IPS-20b (cell line): ENCODE measurements around the gene SCFD1.
"Not testable (repeated sequence)": the region's sequence is repeated elsewhere in the genome, so short reads cannot be mapped to it uniquely, and the experiment has no call there.

ENCODE experiments used
- H3K27ac ChIP-seq: one replicate; pipeline ENCODE4 v1.5.1; 2013; ENCODE audit warnings: low read length
- H3K27me3 ChIP-seq: 2 replicates; pipeline ENCODE4 v1.6.1; 2013; ENCODE audit warnings: mild to moderate bottlenecking, low read length, inconsistent platforms; ENCODE audit not compliant: insufficient read depth
- H3K36me3 ChIP-seq: 2 replicates; pipeline ENCODE4 v1.6.1; 2013; ENCODE audit warnings: low read depth, mild to moderate bottlenecking, inconsistent platforms, low read length, moderate library complexity; ENCODE audit not compliant: insufficient read depth
- H3K4me1 ChIP-seq: 2 replicates; pipeline ENCODE4 v1.6.1; 2013; ENCODE audit warnings: mild to moderate bottlenecking, control low read depth, inconsistent platforms, low read length, moderate library complexity; ENCODE audit not compliant: insufficient read depth
- H3K4me3 ChIP-seq: 2 replicates; pipeline ENCODE4 v1.5.1; 2013; ENCODE audit warnings: mild to moderate bottlenecking, low read length, inconsistent platforms
- H3K9ac ChIP-seq: 2 replicates; pipeline ENCODE4 v1.6.1; 2013; ENCODE audit warnings: low read depth, mild to moderate bottlenecking, inconsistent platforms, low read length, moderate library complexity
- H3K9me3 ChIP-seq: 2 replicates; pipeline ENCODE4 v1.6.1; 2013; ENCODE audit warnings: mild to moderate bottlenecking, low read depth, low read length, inconsistent platforms; ENCODE audit not compliant: insufficient read depth

Gene SCFD1

DNA sequence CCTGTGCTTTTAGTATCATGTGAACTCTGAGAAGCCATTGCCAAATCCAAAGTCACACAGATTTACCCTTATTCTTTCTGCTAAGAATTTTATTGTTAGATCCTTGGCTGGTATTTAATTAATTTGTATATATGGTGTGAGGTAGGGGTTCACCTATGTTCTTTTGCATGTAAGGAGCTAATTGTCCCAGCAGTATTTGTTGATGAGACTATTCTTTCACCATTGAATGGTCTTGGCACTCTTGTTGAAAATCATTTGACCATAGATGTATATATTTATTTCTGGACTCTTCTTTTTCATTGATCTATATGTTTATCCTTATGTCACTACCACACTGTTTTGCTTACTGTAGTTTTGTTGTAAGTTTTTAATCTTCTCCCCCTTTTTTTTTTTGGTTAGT, 36.9 kb upstream of the SCFD1 start:
- Histone ChIP-seq H3K9me3 (peaks cover 22% of the 10 kb centered on the region; the same call in 1 of the 2 replicates), H3K27ac (no peak overlapping the region), H3K4me1 (no peaks in the 10 kb centered on the region), H3K36me3 (peaks cover 66% of the 10 kb centered on the region), H3K4me3 (no peak overlapping the region), H3K27me3 (no peaks in the 10 kb centered on the region), H3K9ac (no peak overlapping the region)

DNA sequence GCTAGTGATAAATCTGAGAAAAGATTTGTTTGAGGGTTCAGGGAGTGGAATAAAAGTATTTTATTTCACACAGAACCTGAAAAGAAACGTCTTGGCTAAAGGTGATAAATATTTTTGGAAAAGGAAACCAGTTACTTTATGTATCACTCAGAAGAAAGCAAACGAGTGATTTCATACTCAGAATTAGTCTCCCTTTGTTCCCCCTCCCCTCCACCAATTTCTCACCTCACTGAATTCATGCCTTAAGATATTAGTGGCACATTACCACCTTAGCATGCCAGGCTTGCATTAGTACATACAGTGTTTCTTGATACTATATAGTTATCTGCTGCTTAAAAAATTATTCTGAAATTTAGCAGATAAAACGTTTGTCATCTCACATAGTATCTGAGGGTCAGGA, 35.0 kb upstream of the SCFD1 start:
- Histone ChIP-seq H3K4me3 (no peak overlapping the region), H3K36me3 (peaks cover 81% of the 10 kb centered on the region), H3K27me3 (no peaks in the 10 kb centered on the region), H3K4me1 (no peaks in the 10 kb centered on the region), H3K9me3 (peaks cover 22% of the 10 kb centered on the region; the same call in 1 of the 2 replicates), H3K9ac (no peak overlapping the region), H3K27ac (no peak overlapping the region)

DNA sequence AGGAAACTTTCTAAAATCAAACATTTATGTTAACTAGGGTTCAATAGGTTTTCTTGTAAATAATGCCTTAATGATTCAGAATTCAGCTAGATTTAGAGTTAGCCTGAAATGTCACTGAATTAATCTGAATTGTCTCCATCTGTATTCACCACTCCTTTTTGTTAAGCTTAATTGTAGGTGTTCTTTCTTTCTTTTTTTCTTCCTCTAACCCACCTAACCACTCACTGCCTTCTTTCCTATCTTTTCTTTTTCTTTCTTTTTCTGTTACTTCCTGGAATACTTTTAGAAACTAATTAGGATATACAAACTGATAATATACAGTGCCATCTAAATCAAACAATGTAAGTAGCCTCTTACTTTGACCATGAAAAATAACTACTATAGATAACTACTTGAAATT, 33.2 kb upstream of the SCFD1 start:
- H3K9ac ChIP-seq: no peak overlapping the region
- H3K4me1 ChIP-seq: no peaks in the 10 kb centered on the region
- H3K36me3 ChIP-seq: peaks cover 80% of the 10 kb centered on the region
- no peak overlapping the region for H3K27ac ChIP-seq
- H3K9me3 ChIP-seq: peaks cover 15% of the 10 kb centered on the region; the same call in 1 of the 2 replicates
- H3K27me3 ChIP-seq: no peaks in the 10 kb centered on the region
- no peak overlapping the region for H3K4me3 ChIP-seq

DNA sequence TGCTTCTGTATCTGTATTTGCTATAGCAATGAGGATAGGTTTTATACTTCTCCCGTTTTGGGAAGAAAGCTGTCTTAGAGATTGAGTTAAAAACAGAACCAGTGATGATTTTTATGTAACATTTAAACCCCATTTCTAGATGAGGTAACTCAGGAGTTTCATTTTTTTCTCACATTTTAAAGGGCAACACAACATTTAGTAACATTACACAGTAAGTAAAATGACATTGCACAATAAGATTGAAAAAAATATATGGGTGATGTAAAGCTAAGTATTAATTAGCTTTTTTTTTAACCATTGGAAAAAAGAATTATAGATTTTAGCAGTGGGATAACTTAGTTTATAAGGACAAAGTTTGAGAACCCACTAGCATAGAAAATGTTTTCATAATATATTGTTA, 25.2 kb upstream of the SCFD1 start:
- Histone ChIP-seq H3K4me3 (no peak overlapping the region), H3K9me3 (no peaks in the 10 kb centered on the region), H3K9ac (no peak overlapping the region), H3K27ac (no peak overlapping the region), H3K27me3 (no peaks in the 10 kb centered on the region), H3K4me1 (no peaks in the 10 kb centered on the region), H3K36me3 (peaks cover 79% of the 10 kb centered on the region)

DNA sequence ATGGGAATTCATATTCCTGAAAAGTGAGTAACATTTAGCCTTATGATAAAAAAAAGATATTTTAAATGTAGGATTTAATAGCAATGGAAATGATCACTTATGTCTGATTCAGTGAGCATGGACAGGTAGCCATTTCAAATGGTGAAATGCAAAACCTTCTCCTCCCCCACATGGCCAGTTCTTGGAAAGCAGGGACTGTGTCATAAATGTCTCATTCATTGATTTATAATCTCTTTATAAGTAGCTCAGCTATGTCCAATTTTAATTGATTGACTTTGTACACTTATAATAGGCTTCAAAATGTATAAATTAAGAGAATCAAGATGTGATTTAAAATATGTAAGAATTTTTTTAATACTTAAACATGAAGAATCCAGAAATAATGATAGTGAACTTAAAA, 24.6 kb upstream of the SCFD1 start:
- no peak overlapping the region for H3K9ac ChIP-seq
- no peaks in the 10 kb centered on the region for H3K27me3 ChIP-seq
- peaks cover 80% of the 10 kb centered on the region for H3K36me3 ChIP-seq
- no peak overlapping the region for H3K27ac ChIP-seq
- H3K4me1 ChIP-seq: no peaks in the 10 kb centered on the region
- H3K9me3 ChIP-seq: no peaks in the 10 kb centered on the region
- H3K4me3 ChIP-seq: no peak overlapping the region

DNA sequence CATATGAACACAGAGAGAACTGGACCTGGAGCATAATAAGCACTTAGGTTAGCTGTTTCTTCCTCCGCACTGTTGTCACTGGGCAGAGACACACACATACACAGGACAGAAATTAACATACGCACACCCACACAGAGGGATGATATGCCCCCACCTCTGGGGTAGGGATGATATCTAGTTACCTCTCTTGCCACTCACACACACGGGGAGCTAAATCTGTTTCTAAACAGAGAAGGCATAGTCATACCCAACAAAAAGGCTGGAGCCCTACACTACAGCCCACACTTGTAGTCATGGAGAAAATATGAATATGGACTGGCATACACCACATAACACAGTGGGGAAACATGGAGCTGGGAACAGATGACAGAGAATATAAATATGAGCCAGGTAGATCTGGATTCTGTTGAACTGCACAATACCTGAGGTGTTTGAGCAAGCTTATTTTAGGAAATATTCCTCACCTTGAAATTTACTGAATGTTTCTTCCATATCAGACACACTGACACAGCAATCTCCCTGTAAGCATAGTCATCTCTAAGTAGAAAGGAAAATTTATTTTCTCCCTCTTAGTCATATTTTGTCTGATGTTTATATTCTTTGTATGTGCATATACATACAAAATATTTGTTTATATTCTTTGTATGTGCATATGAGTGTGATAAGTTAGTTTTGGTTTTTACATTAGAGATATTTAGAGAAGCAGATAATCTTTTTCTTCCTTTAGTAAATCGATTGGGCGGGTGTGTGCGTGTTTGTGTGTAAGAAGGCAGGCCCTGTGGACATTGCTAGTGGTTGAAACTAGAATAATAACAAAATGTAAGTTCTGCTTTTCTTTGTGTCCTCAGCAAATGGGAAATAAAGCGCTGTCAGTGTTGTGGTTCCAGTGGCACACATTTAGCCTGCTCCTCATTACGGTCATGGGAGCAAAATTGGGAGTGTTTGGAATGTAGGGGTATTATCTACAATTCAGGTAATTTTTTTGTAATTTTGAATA, 20.9 kb upstream of the SCFD1 start:
- Histone ChIP-seq H3K4me1 (no peaks in the 10 kb centered on the region), H3K36me3 (peaks cover 96% of the 10 kb centered on the region), H3K27ac (no peak overlapping the region), H3K9ac (no peak overlapping the region), H3K4me3 (no peak overlapping the region), H3K9me3 (no peaks in the 10 kb centered on the region), H3K27me3 (no peaks in the 10 kb centered on the region)

DNA sequence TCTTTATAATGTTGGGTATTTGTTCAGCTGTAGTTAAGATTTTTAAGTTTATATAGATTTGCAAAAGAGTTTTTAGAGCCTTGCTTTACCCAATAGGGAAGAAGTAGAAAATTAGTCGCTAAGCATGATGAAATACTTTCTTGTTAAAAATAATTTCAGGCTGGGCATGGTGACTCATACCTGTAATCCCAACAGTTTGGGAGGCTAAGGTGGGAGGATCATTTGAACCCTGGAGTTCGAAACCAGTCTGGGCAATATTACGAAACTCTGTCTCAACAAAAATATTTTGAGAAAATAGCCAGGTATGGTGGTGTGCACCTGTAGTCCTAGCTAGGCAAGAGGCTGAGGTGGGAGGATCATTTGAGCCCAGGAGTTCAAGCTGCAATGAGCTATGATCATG, 18.7 kb upstream of the SCFD1 start:
- Histone ChIP-seq H3K4me1 (no peaks in the 10 kb centered on the region), H3K27ac (no peak overlapping the region), H3K9ac (no peak overlapping the region), H3K9me3 (no peaks in the 10 kb centered on the region), H3K4me3 (no peak overlapping the region), H3K36me3 (peaks cover 98% of the 10 kb centered on the region), H3K27me3 (no peaks in the 10 kb centered on the region)

DNA sequence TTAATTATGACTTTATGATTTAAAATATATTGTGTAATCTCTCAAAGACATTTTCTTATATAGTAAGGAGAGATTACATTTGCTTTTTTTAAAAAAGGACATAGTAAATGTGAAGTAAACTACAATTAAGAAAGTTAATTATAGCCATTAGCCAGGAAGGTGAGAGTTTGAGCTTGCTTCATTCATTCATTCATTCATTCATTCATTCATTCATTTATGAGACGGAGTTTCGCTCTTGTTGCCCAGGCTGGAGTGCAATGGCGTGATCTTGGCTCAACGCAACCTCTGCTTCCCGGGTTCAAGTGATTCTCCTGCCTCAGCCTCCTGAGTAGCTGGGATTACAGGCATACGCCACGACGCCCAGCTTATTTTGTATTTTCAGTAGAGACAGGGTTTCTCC, 17.4 kb upstream of the SCFD1 start:
- not testable (repeated sequence) for H3K9ac ChIP-seq, H3K27me3 ChIP-seq, H3K4me1 ChIP-seq, H3K27ac ChIP-seq, H3K4me3 ChIP-seq, H3K9me3 ChIP-seq
- H3K36me3 ChIP-seq: peaks cover 95% of the 10 kb centered on the region

DNA sequence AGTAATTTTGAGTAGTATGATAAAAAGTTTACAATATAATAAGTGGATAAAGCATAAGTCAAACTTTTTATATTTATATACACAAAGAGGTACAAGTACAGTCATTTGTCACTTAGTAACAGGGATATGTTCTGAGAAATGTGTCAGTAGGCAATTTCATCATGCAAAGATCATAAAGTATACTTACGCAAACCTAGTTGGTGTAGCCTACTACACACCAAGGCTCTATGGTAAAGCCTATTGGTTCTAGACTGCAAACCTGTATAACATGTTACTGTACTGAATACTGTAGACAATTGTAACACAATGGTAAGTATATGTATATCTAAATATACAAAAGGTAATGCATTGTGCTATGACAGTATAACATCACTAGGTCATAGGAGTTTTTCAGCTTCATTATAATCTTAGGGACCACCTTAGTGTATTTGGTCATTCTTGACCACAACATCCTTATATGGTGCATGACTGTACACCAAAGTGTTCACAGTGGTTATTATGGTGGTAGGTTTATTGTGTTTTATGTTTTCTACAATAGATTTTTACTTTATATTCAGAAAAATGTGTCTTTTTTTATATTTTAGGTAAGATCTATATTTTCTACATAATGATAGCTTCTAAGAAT, 14.9 kb upstream of the SCFD1 start:
- no peak overlapping the region for H3K4me3 ChIP-seq
- no peak overlapping the region for H3K27ac ChIP-seq
- H3K36me3 ChIP-seq: peaks cover 91% of the 10 kb centered on the region
- H3K27me3 ChIP-seq: no peaks in the 10 kb centered on the region
- H3K9me3 ChIP-seq: no peaks in the 10 kb centered on the region
- H3K4me1 ChIP-seq: no peaks in the 10 kb centered on the region
- no peak overlapping the region for H3K9ac ChIP-seq

DNA sequence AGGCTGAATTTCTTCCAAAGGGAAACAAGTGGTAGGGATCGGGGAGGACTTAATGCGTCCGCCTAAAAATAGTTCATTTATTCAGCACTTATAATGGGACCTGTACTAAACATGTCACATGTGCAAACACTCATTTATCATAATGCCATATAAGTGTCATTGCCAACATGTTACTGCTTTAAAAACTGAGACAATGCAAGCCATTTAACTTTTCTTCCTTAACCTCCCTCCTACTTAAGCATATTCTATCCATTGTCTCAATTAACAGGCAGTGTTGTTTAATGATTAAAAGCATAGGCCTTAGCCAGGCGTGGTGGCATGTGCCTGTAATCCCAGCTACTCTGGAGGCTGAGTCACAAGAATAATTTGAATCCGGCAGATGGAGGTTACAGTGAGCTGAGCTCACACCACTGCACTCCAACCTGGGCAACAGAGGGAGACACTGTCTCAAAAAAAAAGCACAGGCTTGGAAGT, 13.5 kb upstream of the SCFD1 start:
- no peaks in the 10 kb centered on the region for H3K27me3 ChIP-seq
- no peaks in the 10 kb centered on the region for H3K9me3 ChIP-seq
- peaks cover 88% of the 10 kb centered on the region for H3K36me3 ChIP-seq
- H3K27ac ChIP-seq: no peak overlapping the region
- H3K4me3 ChIP-seq: no peak overlapping the region
- no peak overlapping the region for H3K9ac ChIP-seq
- H3K4me1 ChIP-seq: no peaks in the 10 kb centered on the region

DNA sequence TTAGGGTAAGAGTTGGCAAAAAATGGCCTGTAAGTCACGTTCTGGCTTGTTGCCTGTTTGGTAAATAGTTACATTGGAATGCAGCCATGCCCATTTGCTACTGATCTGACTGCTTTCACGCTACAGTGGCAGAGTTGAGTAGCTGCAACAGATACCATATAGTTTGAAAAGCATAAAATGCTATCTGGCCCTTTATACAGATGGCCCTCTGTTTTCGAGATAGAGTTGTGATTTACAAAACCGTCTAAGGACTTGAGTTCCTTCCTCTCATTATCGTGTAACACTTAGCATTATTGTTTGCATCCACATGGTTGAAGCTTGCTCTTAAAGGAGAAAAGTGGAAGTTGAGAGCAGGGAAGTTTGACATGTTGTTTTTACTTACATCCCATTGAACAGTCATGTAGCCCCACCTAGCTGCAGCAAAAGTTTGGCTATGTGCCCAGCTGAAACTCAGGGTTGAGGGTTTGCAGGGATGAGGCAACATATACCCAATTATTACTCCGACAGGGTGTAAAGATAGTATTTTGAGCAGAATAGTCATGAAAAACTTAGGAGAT, 11.3 kb upstream of the SCFD1 start:
- Histone ChIP-seq H3K4me1 (no peaks in the 10 kb centered on the region), H3K27ac (no peak overlapping the region), H3K9me3 (no peaks in the 10 kb centered on the region), H3K4me3 (no peak overlapping the region), H3K27me3 (no peaks in the 10 kb centered on the region), H3K9ac (no peak overlapping the region), H3K36me3 (peaks cover 87% of the 10 kb centered on the region)
